H1 (cell line): Measurements from ENCODE around the gene RFX1. TPM values are rescaled to one million over a fixed set of nuclear protein-coding genes. Genes with fewer than 3 reads are reported as not detected.

Experiments
- ATF2 ChIP-seq: IDR thresholded peaks from 2 replicates; pipeline ENCODE4 v1.6.1; 2012; ENCODE audit warnings: low read length, inconsistent platforms
- CBX5 ChIP-seq: fragments of 300-800, 300-1000 bp; sonication (generic); IDR thresholded peaks from 2 replicates; pipeline ENCODE4 v1.7.1; 2016; ENCODE audit warnings: antibody characterized with exemption, low read length, low read depth
- CHD2 ChIP-seq: IDR thresholded peaks from 2 replicates; pipeline ENCODE4 v1.6.1; 2012; ENCODE audit warnings: low read length, improper control_type of control experiment
- HDAC6 ChIP-seq: IDR thresholded peaks from one replicate; pipeline ENCODE4 v1.7.1; 2012; ENCODE audit warnings: low read depth, mild to moderate bottlenecking, inconsistent platforms, low read length, moderate library complexity
- JUND ChIP-seq: IDR thresholded peaks from 2 replicates; pipeline ENCODE4 v1.6.1; 2011; ENCODE audit warnings: mild to moderate bottlenecking, improper control_type of control experiment, low read length
- KDM5A ChIP-seq: fragments of 200-600 bp; IDR thresholded peaks from 2 replicates; pipeline ENCODE4 v1.7.1; 2012; ENCODE audit warnings: mild to moderate bottlenecking, low read length, inconsistent platforms, mixed read lengths
- RAD21 ChIP-seq, 2 experiments: IDR thresholded peaks in 1 of 2; conservative IDR thresholded peaks in 1 of 2; 2 replicates each; pipeline ENCODE4 v1.6.1; 2011; ENCODE audit warnings: low read depth in 2 of 2, low read length in 2 of 2, improper control_type of control experiment in 1 of 2, inconsistent platforms in 1 of 2, mild to moderate bottlenecking in 1 of 2, moderate library complexity in 1 of 2
- RBBP5 ChIP-seq: IDR thresholded peaks from 2 replicates; pipeline ENCODE4 v1.7.1; 2012; ENCODE audit warnings: low read depth, mild to moderate bottlenecking, inconsistent platforms, low read length, moderate library complexity, borderline replicate concordance
- SAP30 ChIP-seq: fragments of 300-600 bp; sonication (generic); IDR thresholded peaks from 2 replicates; pipeline ENCODE4 v1.7.1; 2012; ENCODE audit warnings: low read length, moderate library complexity, mild to moderate bottlenecking, inconsistent platforms; ENCODE audit not compliant: insufficient read depth, insufficient replicate concordance
- SUZ12 ChIP-seq: fragments of 200-600 bp; sonication (generic); IDR thresholded peaks from 2 replicates; pipeline ENCODE4 v1.6.1; 2012; ENCODE audit warnings: mild to moderate bottlenecking, inconsistent platforms, low read length, moderate library complexity, mixed read lengths
- TAF7 ChIP-seq: optimal IDR thresholded peaks from 2 replicates; pipeline ENCODE3; 2011; ENCODE audit warnings: low read depth, mild to moderate bottlenecking, inconsistent platforms, low read length, moderate library complexity, borderline replicate concordance
- ZNF274 ChIP-seq: IDR thresholded peaks from 2 replicates; pipeline ENCODE4 v1.7.0; 2012; ENCODE audit warnings: low read length, borderline replicate concordance; ENCODE audit errors: extremely low read depth
- polyA plus RNA-seq, 7 experiments: library from polyadenylated mRNA; depleted of rRNA in 3 of 7; stranded (reverse) in 5 of 7; unstranded in 2 of 7; fragments of >200 nt in 5 of 7; fragments of 200-250 nt in 2 of 7; gene quantifications; 1 replicate in 5 of 7; 2 replicates in 1 of 7; 4 replicates in 1 of 7; pipeline versions ENCODE4 v1.2.1 to v1.2.3, GENCODE V29; 2011 to 2013; ENCODE audit warnings: missing spikeins in 2 of 7, mixed read lengths in 2 of 7
- total RNA-seq: library from RNA; stranded (reverse); fragmentation: NEBNext Ultra II Directional; extraction: Animal tissue kit (Norgen Biotek cat#: 25700); gene quantifications from 2 replicates; pipeline ENCODE4 v1.2.1, GENCODE V29; 2021

Gene RFX1
- total and polyA plus RNA-seq, 2 of the 8 experiments (the other 6 are each of a cell fraction or from before 2014, with no cell fraction given) = 4.9 to 17.0 TPM

GRCh38 chr19:14005349-14006084 is 603 bp downstream of the RFX1 start (continued):
- TF ChIP-seq ZNF274 = no peak
- no peak for TF ChIP-seq RAD21 (IDR thresholded peaks at IDR 0.05 in 1 of 2, conservative IDR thresholded peaks at IDR 0.05 in 1 of 2; ENCODE audit: low read depth in 2 of 2, low read length in 2 of 2)
- no peak for TF ChIP-seq ATF2
- TF ChIP-seq TAF7 = no peak
- no peak for TF ChIP-seq SAP30
- no peak for TF ChIP-seq KDM5A
- TF ChIP-seq RBBP5 = no peak
- no peak for TF ChIP-seq CHD2
- TF ChIP-seq CBX5 = no peak
- TF ChIP-seq JUND = no peak
- TF ChIP-seq SUZ12 = no peak
- no peak for TF ChIP-seq HDAC6
- TF ChIP-seq, all 59 proteins: peak for 7
